HG03196 (cell line): ENCODE measurements around the gene IGFBP6.
"Not testable (repeated sequence)": the region's sequence is repeated elsewhere in the genome, so short reads cannot be mapped to it uniquely, and the experiment has no call there.

Experiments
- ATAC-seq: cut with Tn5 transposase; IDR thresholded peaks from one replicate; pipeline ENCODE4 v1.9.1; 2021; ENCODE audit not compliant: unreplicated experiment

The IGFBP6 gene

DNA sequence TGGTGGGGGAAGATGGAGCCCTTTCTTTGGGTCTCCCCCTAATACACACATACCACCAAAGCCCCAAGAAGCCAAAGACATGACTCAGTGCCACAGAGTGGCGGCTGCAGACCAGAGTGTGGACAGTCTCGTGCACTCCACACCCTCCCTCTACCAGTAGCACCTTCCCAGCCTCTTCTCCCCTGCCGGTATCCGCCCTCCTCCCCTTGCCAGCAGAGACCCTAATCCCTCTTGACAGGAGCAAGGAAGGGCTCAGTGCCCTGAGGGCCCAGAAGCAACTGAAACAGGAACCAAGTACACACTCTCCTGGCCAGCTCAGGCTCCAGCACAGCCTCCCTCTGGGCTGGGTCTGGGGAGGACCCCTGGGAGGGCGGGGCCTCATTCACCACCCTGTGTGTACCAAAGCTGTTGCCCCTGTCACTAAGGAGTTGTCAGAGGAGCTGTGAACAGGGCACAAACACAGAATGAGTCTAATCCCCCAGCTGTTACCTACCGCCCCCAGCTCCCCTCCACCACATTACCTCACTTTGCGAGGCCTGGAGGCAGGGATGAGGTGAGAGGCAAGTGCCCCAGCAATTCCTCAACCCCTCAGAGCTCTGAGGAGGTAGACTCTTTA lies 26.5 kb upstream of the IGFBP6 start:
- no peak for ATAC-seq

- ATAC-seq = no peak
Observed at GRCh38 chr12:53071591-53072551, 25.6 kb upstream of the IGFBP6 start.

GRCh38 chr12:53073881-53074280 lies 23.6 kb upstream of the IGFBP6 start:
- ATAC-seq = no peak

DNA sequence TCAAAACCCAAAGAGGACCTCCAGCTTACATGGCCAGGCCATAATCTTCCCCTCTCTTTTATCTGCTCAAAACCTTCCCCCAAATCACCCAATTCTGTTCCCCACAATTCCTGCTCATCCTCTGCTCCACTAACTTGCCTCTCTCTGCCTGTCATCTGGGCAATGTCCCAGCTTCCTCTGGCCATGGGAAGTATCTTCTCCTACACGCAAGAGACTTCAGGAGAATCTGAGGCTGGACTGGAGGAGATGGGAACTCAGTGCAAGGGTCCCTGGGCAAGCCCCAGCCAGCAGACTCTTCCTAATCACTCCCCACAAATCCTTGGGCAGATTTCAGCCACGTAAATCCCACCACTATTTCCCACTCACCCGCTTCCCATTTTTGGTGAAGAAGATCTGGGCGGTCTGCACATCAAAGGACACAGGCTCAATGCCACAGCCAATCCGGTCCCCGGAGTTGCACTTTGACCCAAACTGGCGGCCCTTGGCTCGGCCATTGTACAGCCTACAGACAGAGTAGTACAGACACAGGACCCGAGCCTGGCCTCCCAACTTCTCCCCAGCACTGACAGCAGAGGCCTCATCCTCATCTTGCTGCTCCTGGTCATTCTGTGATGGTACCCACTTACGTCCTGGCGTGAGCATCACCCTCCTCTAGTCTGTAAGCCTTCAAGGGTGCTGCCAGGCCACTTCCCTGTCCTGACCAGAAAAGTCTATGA lies 23.0 kb upstream of the IGFBP6 start:
- no peak for ATAC-seq

GRCh38 chr12:53074999-53075370 lies 22.5 kb upstream of the IGFBP6 start:
- ATAC-seq = no peak

DNA sequence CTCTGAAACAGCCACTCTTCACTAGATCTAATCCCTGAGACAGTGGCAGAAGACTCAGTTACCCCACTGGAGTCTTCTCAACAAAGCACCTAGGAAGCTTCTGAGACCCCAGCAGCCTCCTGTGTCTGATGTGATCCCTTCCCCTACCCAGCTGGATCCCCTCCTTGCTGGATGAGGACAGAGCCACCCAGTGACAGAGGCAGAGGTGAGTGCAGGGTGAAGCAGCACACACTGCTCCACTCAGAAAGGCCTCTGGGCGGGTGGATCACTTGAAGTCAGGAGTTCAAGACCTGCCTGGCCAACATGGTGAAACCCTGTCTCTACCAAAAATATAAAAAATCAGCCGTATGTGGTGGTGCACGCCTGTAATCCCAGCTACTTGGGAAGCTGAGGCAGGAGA lies 21.0 kb upstream of the IGFBP6 start:
- no peak for ATAC-seq

- ATAC-seq = no peak
Observed at GRCh38 chr12:53077030-53077429, 20.4 kb upstream of the IGFBP6 start.

GRCh38 chr12:53078425-53079225 lies 18.8 kb upstream of the IGFBP6 start:
- ATAC-seq = peak; percentile 9

- ATAC-seq = peak; percentile 98
Observed at GRCh38 chr12:53079226-53080117, 18.0 kb upstream of the IGFBP6 start, which contains the start of gene SPRYD3. TSS of gene SPRYD3 (minus strand) at chr12:53079390. CDS start at chr12:53079333, 57 bp downstream.

- no peak for ATAC-seq
Observed at GRCh38 chr12:53082637-53083175, 14.8 kb upstream of the IGFBP6 start.

GRCh38 chr12:53086361-53086760 lies 11.1 kb upstream of the IGFBP6 start:
- ATAC-seq = no peak

DNA sequence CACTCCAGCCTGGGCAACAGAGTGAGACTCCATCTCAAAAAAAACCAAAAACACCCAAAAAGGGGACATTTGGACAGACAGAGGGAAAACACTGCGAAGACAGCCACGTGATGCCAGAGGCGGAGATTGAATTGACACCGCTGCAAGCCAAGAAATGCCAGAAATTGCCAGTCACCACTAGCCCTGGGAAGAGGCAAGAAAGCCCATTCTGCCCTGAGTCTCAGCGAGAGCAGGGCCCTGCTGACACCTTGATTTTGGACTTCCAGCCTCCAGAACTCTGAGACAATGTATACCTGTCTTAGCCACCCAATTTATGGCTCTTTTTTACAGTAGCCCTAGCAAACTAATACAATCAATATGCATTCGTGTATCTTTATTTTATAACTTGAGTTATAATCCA lies 7.4 kb upstream of the IGFBP6 start:
- no peak for ATAC-seq

DNA sequence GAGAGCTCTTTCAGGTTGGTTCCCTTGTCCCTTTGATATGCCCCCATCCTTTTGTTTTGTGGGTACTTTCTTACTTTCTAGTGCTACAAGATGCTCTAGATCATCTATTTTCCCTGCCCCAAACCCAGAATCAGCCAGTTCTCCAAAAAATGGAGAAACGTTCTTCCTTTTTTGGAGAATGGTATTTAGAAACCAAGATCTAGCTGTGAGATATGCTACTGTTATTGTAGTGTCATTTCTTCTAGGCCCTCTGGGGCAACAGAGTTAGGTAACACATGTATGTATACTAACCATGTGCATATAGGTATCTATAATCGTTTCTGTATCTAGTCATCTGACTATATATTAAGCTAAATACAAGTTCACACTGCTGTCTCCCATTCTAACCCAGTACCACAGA lies 6.9 kb upstream of the IGFBP6 start:
- ATAC-seq = no peak

- ATAC-seq = no peak
Observed at GRCh38 chr12:53091756-53092155, 5.7 kb upstream of the IGFBP6 start.

DNA sequence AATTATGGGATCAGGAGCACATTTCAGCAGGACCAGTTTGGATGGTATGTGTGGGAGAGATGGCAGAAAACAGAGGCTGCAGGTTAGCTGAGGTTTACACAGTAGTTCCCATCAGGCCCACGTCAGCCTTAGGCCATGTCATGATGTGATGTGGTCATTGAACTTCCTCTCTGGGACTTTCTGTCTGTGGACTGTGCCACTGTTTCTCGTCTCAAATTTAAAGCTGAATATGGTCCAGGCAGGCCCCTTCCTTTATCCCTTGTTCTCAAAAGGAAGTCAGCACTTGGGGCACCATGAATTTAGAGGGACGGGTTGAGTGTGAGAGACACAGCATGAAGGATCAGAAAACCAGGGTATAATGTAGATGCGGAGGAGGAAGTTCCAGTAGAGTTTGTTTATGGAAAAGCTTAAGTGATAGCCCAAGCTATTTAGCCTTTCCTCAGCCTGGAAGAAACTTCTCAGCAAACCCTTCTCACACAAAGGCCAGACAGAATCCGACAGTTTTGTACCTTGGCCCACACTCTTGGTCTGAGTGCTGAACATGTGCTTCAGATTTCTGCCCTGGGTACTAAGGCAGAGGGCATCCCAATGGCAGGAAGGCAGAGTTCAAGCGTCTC lies 3.6 kb upstream of the IGFBP6 start:
- no peak for ATAC-seq

- no peak for ATAC-seq
Observed at GRCh38 chr12:53094394-53094787, 3.1 kb upstream of the IGFBP6 start.

DNA sequence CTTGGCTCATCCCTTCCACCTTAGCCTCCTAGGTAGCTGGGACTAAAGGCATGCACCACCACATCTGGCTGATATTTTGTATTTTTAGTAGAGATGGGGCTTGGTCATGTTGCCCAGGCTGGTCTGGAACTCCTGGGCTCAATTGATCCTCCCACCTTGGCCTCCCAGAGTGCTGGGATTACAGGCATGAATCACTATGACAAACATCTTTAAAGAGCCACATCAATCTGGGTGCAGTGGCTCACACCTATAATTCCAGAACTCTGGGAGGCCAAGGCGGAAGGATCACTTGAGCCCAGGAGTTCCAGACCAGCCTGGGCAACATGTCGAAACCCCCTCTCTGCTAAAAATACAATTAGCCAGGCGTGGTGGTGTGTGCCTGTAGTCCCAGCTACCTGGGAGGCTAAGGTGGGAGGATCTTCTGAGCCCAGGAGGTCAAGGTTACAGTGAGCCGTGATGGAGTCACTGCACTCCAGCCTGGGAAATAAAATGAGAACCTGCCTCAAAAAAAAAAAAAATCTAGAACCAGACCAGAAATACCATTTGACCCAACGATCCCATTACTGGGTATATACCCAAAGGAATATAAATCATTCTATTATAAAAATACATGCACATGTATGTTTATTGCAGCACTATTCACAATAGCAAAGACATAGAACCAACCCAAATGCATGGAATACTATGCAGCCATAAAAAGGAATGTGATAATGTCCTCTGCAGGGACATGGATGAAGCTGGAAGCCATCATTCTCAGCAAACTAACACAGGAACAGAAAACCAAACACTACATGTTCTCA lies 2.5 kb upstream of the IGFBP6 start:
- not testable (repeated sequence) for ATAC-seq

DNA sequence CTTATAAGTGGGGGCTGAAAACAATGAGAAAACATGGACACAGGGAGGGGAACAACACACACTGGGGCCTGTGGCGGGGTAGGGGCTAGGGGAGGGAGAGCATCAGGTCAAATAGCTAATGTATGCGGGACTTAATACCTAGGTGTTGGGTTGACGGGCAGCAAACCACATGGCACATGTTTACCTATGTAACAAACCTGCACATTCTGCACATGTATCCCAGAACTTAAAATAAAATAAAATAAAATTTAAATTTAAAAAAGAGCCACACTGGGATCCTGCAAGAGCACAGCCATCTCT lies 1.9 kb upstream of the IGFBP6 start:
- not testable (repeated sequence) for ATAC-seq
